ENCODE measurements around the gene RGS12.

GRCh38 chr4:3294401-3295241, 1.8 kb downstream of the RGS12 start:
- TF ChIP-seq CTCF (IDR thresholded peaks at IDR 0.05; ENCODE audit: insufficient read depth, low read length, poor library complexity, severe bottlenecking) (no peak), EZH2phosphoT487 (conservative IDR thresholded peaks at IDR 0.05; ENCODE audit: low read length) (no peak)
